Measurements from ENCODE around the gene LAMTOR4. TPM values are rescaled to one million over a fixed set of nuclear protein-coding genes. Genes with fewer than 3 reads are reported as not detected.

LAMTOR4 gene
- total RNA-seq, 1 donor from 2014 or later, result 100 TPM

DNA sequence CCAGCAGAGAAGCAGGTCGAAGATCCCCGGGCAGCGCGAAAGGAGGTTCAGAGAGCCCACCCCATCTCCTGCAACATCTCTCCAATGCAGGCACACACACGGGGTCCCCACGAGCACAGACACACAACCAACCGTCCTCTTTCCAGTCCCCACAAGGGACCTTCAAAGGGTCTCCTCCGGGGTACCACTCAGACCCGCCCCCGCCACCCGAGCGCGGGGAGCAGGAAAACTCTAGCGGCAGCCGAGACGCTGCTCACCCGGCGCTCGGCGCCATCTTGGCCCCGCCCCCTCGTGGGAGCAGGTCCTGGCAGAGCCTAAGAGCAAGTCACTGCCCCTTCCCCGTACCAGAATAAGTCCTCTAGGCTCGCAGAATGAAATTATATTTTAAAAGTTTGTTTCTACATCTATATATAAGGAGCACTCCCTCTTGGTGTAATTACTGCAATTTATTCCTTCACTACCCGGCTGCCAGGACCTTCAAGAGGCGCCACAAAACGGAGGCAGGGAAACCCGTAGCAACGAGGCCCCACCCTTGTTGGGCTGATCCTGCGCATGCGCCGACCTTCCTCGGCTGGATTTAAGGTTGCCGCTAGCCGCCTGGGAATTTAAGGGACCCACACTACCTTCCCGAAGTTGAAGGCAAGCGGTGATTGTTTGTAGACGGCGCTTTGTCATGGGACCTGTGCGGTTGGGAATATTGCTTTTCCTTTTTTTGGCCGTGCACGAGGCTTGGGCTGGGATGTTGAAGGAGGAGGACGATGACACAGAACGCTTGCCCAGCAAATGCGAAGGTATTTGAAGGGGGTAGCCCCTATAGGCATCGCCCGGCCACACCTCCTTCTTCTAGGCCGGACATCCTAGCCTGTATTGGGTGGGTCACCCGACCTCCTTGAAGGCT, 29.4 kb upstream of the LAMTOR4 start, which contains the start of the genes CNPY4 and TAF6:
Gene CNPY4 (plus strand): TSS at position 563 of the 898 bp plus-strand sequence. CDS start 111 bp downstream, at position 674.
Gene TAF6 (minus strand): TSS at position 287 of the 898 bp plus-strand sequence. CDS start 5,149 bp downstream, outside the sequence.
- intact Hi-C loops (cut with micrococcal nuclease), result no loop called here
- TF ChIP-seq CTCF (IDR thresholded peaks at IDR 0.05; ENCODE audit: borderline replicate concordance), result peak; percentile 23
- H3K4me1 ChIP-seq, result peaks cover 29% of the 10 kb centered on the region

DNA sequence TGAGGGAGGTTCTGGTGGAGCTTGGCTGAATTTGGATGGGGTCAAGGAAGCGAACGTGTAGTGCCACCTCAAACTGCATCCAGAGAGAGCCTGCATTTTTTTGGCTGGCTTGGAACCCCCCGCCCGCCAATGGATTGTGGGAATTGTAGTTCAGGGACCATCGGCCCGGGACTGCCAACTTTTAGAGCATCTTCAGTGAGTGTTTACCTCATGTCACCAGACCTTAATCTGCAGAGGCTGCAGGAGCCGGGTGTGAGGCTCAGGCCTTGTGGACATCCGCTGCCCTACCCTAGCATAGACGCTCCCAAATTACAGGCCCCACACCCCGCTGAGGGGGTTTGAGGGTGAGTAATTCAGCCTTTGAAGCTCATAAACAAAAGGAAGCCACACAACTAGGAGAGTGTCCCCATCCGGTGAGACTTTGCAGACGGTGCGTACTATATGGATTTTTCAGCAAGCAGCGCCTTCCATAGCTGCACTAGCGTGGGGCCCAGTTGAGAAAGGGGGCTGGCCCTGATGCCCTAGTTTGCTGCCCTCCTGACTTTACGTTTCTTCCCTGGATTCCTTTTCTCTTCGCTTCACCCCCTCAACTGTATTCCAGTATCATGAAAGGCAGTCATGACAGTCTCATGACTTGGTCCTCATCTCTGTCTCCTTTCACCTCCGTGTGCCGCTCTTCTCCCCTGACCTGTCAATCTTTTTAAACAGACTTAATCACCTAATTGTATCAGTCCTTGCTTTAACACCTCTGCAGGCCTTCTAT, 28.6 kb upstream of the LAMTOR4 start:
- peak overlapping the region; percentile 97 for H3K27ac ChIP-seq (replicated peaks)
- peaks cover 33% of the 10 kb centered on the region for H3K4me1 ChIP-seq
- intact Hi-C loops (cut with micrococcal nuclease), result no loop called here
- DNase-seq, result peak; percentile 60
- no peaks in the 10 kb centered on the region for H3K9me3 ChIP-seq (replicated peaks)
- H3K27me3 ChIP-seq (ENCODE audit: low read depth), result no peaks in the 10 kb centered on the region
- TF ChIP-seq CTCF (IDR thresholded peaks at IDR 0.05; ENCODE audit: borderline replicate concordance), result no peak
- H3K36me3 ChIP-seq, result peaks cover 6% of the 10 kb centered on the region
- peak overlapping the region; percentile 97 for H3K4me3 ChIP-seq

More for the DNA sequence above, 29.4 kb upstream of the LAMTOR4 start, which contains the start of the genes CNPY4 and TAF6:
- H3K36me3 ChIP-seq, result peaks cover 10% of the 10 kb centered on the region
- H3K4me3 ChIP-seq, result peak within 1 kb of the TSS; percentile 97
- H3K27me3 ChIP-seq (ENCODE audit: low read depth), result no peaks in the 10 kb centered on the region
- H3K27ac ChIP-seq (replicated peaks), result peak within 1 kb of the TSS; percentile 97
- peak; percentile 96 for DNase-seq
- no peaks in the 10 kb centered on the region for H3K9me3 ChIP-seq (replicated peaks)

DNA sequence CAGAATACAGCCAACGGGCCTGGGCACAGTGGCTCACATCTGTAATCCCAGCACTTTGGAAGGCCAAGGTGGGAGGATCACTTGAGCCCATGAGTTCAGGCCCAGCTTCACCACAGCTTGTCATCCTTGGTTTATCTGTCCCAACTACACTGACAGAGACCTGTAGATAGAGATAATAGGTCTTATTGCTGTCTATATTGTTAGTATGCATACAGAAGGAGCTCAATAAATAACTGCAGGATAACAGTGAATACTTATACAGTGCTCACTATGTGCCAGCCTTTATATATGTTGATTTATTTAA, 28.0 kb upstream of the LAMTOR4 start:
- intact Hi-C loops (cut with micrococcal nuclease), result no loop called here
- H3K4me3 ChIP-seq, result peak overlapping the region; percentile 97
- peaks cover 36% of the 10 kb centered on the region for H3K4me1 ChIP-seq

DNA sequence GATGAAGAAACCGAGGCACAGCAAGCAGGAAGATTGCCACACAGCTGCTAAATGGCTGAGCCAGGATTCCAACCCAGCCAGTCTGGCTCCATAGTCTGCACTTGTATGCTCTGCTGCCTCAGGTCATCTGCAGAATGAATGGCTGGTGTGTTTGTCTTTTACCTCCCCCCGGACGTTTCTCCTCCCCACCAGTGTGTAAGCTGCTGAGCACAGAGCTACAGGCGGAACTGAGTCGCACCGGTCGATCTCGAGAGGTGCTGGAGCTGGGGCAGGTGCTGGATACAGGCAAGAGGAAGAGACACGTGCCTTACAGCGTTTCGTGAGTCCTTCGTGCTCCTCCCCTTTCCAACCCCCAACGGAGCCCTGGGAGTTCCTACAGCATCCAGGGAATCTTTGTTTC, 26.7 kb upstream of the LAMTOR4 start:
- Histone ChIP-seq H3K9me3 (replicated peaks) (no peaks in the 10 kb centered on the region), H3K27me3 (ENCODE audit: low read depth) (no peaks in the 10 kb centered on the region), H3K36me3 (peaks cover 6% of the 10 kb centered on the region), H3K27ac (replicated peaks) (no peak overlapping the region), H3K4me1 (peaks cover 49% of the 10 kb centered on the region), H3K4me3 (no peak overlapping the region)
- no peak for TF ChIP-seq CTCF (IDR thresholded peaks at IDR 0.05; ENCODE audit: borderline replicate concordance)
- no peak for DNase-seq
- intact Hi-C loops (cut with micrococcal nuclease), result no loop called here

More for the DNA sequence above, 28.0 kb upstream of the LAMTOR4 start:
- TF ChIP-seq CTCF (IDR thresholded peaks at IDR 0.05; ENCODE audit: borderline replicate concordance), result no peak
- H3K36me3 ChIP-seq, result peaks cover 6% of the 10 kb centered on the region
- no peaks in the 10 kb centered on the region for H3K9me3 ChIP-seq (replicated peaks)
- H3K27ac ChIP-seq (replicated peaks), result peak overlapping the region; percentile 97
- DNase-seq, result no peak
- no peaks in the 10 kb centered on the region for H3K27me3 ChIP-seq (ENCODE audit: low read depth)

DNA sequence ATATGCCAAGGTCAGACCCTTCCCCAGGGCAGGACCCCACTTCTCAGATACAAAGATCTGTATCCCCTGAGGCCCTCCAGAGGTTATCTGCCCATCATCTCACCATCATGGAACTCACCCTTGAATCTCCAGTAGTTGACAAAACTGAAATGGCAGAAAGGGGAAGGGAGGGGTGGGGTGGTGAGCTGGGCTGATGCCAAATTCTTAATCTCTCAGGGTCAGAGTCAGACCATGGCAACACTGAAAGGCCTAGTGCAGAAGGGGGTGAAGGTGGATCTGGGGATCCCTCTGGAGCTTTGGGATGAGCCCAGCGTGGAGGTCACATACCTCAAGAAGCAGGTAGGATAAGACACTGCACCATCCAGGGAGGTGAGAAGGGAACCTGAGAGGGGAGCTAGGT, 26.1 kb upstream of the LAMTOR4 start:
- H3K27ac ChIP-seq (replicated peaks), result no peak overlapping the region
- H3K4me3 ChIP-seq, result no peak overlapping the region
- no peaks in the 10 kb centered on the region for H3K9me3 ChIP-seq (replicated peaks)
- intact Hi-C loops (cut with micrococcal nuclease), result no loop called here
- peaks cover 6% of the 10 kb centered on the region for H3K36me3 ChIP-seq
- no peak for DNase-seq
- peaks cover 54% of the 10 kb centered on the region for H3K4me1 ChIP-seq
- no peak for TF ChIP-seq CTCF (IDR thresholded peaks at IDR 0.05; ENCODE audit: borderline replicate concordance)
- H3K27me3 ChIP-seq (ENCODE audit: low read depth), result no peaks in the 10 kb centered on the region
